ENCODE data around the gene TLE7. TPM values are rescaled to one million over a fixed set of nuclear protein-coding genes. Genes with fewer than 3 reads are reported as not detected.

The TLE7 gene
- total and polyA plus RNA-seq, 2 experiments from 2014 or later, result 0.44 to 2.5 TPM

DNA sequence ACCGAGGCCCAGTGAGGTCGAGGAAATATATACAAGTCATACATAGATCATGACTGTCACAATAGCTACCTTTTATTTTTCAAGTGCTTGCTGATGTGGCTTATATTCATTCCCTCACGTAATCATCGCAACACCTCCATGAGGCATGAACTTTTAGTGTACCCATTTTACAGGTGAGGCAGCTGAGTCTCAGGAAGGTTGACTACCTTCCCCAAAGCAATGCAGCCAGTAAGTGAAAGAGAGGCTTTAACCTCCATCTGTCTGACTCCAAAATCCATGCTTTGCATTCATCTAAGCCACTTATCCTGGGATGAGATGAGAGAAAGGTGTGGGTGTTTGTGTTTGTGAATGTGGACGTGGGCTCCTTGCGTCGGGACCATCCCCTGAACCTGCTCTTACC lies 52.5 kb downstream of the TLE7 start:
- Histone ChIP-seq H4K20me1 (replicated peaks; ENCODE audit: insufficient read depth) (no peaks in the 10 kb centered on the region), H3K27me3 (ENCODE audit: insufficient read depth) (no peaks in the 10 kb centered on the region), H3K27ac (ENCODE audit: low read depth) (no peak overlapping the region), H3K4me3 (peak overlapping the region; percentile 15; the same call in 1 of the 2 replicates), H3K9me2 (ENCODE audit: insufficient read depth) (peaks cover 8% of the 10 kb centered on the region; the same call in 1 of the 2 replicates), H3K79me2 (replicated peaks; ENCODE audit: insufficient read depth) (no peaks in the 10 kb centered on the region), H3K4me2 (peak overlapping the region; percentile 53), H3K36me3 (ENCODE audit: insufficient read depth) (no peaks in the 10 kb centered on the region), H3F3A (replicated peaks; ENCODE audit: low read depth) (no peaks in the 10 kb centered on the region), H2AFZ (peak overlapping the region; percentile 74; the same call in 1 of the 2 replicates), H3K4me1 (ENCODE audit: insufficient read depth) (peaks cover 50% of the 10 kb centered on the region)
- Mint-ChIP-seq H3K27ac (no peak overlapping the region), H3K36me3 (ENCODE audit: low read depth) (no peaks in the 10 kb centered on the region), H3K4me1 (peaks cover 47% of the 10 kb centered on the region), H3K4me3 (no peak overlapping the region), H3K9me3 (no peaks in the 10 kb centered on the region), H3K27me3 (ENCODE audit: insufficient read depth, low read depth, poor library complexity) (peaks cover 3% of the 10 kb centered on the region)
- ATAC-seq (no peak), DNase-seq (ENCODE audit: low spot score) (no peak)
- TF ChIP-seq POLR2AphosphoS5 (IDR thresholded peaks at IDR 0.05; ENCODE audit: low read depth), result no peak
- no peak for TF ChIP-seq EZH2phosphoT487 (IDR thresholded peaks at IDR 0.05; ENCODE audit: unreplicated experiment)
- no peak for TF ChIP-seq ZNF331 (CRISPR knock-in tag; IDR thresholded peaks at IDR 0.05; ENCODE audit: low read depth)
- TF ChIP-seq, protein P1, sequence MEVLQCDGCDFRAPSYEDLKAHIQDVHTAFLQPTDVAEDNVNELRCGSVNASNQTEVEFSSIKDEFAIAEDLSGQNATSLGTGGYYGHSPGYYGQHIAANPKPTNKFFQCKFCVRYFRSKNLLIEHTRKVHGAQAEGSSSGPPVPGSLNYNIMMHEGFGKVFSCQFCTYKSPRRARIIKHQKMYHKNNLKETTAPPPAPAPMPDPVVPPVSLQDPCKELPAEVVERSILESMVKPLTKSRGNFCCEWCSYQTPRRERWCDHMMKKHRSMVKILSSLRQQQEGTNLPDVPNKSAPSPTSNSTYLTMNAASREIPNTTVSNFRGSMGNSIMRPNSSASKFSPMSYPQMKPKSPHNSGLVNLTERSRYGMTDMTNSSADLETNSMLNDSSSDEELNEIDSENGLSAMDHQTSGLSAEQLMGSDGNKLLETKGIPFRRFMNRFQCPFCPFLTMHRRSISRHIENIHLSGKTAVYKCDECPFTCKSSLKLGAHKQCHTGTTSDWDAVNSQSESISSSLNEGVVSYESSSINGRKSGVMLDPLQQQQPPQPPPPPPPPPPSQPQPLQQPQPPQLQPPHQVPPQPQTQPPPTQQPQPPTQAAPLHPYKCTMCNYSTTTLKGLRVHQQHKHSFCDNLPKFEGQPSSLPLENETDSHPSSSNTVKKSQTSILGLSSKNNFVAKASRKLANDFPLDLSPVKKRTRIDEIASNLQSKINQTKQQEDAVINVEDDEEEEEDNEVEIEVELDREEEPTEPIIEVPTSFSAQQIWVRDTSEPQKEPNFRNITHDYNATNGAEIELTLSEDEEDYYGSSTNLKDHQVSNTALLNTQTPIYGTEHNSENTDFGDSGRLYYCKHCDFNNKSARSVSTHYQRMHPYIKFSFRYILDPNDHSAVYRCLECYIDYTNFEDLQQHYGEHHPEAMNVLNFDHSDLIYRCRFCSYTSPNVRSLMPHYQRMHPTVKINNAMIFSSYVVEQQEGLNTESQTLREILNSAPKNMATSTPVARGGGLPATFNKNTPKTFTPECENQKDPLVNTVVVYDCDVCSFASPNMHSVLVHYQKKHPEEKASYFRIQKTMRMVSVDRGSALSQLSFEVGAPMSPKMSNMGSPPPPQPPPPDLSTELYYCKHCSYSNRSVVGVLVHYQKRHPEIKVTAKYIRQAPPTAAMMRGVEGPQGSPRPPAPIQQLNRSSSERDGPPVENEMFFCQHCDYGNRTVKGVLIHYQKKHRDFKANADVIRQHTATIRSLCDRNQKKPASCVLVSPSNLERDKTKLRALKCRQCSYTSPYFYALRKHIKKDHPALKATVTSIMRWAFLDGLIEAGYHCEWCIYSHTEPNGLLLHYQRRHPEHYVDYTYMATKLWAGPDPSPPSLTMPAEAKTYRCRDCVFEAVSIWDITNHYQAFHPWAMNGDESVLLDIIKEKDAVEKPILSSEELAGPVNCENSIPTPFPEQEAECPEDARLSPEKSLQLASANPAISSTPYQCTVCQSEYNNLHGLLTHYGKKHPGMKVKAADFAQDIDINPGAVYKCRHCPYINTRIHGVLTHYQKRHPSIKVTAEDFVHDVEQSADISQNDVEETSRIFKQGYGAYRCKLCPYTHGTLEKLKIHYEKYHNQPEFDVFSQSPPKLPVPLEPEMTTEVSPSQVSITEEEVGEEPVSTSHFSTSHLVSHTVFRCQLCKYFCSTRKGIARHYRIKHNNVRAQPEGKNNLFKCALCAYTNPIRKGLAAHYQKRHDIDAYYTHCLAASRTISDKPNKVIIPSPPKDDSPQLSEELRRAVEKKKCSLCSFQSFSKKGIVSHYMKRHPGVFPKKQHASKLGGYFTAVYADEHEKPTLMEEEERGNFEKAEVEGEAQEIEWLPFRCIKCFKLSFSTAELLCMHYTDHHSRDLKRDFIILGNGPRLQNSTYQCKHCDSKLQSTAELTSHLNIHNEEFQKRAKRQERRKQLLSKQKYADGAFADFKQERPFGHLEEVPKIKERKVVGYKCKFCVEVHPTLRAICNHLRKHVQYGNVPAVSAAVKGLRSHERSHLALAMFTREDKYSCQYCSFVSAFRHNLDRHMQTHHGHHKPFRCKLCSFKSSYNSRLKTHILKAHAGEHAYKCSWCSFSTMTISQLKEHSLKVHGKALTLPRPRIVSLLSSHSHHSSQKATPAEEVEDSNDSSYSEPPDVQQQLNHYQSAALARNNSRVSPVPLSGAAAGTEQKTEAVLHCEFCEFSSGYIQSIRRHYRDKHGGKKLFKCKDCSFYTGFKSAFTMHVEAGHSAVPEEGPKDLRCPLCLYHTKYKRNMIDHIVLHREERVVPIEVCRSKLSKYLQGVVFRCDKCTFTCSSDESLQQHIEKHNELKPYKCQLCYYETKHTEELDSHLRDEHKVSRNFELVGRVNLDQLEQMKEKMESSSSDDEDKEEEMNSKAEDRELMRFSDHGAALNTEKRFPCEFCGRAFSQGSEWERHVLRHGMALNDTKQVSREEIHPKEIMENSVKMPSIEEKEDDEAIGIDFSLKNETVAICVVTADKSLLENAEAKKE (CRISPR knock-in tag; IDR thresholded peaks at IDR 0.05), result no peak
- TF ChIP-seq, protein P2, sequence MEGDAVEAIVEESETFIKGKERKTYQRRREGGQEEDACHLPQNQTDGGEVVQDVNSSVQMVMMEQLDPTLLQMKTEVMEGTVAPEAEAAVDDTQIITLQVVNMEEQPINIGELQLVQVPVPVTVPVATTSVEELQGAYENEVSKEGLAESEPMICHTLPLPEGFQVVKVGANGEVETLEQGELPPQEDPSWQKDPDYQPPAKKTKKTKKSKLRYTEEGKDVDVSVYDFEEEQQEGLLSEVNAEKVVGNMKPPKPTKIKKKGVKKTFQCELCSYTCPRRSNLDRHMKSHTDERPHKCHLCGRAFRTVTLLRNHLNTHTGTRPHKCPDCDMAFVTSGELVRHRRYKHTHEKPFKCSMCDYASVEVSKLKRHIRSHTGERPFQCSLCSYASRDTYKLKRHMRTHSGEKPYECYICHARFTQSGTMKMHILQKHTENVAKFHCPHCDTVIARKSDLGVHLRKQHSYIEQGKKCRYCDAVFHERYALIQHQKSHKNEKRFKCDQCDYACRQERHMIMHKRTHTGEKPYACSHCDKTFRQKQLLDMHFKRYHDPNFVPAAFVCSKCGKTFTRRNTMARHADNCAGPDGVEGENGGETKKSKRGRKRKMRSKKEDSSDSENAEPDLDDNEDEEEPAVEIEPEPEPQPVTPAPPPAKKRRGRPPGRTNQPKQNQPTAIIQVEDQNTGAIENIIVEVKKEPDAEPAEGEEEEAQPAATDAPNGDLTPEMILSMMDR (conservative IDR thresholded peaks at IDR 0.05; ENCODE audit: low read depth in 2 of 2), result no peak
- TF ChIP-seq STAT1 (IDR thresholded peaks at IDR 0.05; ENCODE audit: unreplicated experiment), result no peak
- TF ChIP-seq, protein P3, sequence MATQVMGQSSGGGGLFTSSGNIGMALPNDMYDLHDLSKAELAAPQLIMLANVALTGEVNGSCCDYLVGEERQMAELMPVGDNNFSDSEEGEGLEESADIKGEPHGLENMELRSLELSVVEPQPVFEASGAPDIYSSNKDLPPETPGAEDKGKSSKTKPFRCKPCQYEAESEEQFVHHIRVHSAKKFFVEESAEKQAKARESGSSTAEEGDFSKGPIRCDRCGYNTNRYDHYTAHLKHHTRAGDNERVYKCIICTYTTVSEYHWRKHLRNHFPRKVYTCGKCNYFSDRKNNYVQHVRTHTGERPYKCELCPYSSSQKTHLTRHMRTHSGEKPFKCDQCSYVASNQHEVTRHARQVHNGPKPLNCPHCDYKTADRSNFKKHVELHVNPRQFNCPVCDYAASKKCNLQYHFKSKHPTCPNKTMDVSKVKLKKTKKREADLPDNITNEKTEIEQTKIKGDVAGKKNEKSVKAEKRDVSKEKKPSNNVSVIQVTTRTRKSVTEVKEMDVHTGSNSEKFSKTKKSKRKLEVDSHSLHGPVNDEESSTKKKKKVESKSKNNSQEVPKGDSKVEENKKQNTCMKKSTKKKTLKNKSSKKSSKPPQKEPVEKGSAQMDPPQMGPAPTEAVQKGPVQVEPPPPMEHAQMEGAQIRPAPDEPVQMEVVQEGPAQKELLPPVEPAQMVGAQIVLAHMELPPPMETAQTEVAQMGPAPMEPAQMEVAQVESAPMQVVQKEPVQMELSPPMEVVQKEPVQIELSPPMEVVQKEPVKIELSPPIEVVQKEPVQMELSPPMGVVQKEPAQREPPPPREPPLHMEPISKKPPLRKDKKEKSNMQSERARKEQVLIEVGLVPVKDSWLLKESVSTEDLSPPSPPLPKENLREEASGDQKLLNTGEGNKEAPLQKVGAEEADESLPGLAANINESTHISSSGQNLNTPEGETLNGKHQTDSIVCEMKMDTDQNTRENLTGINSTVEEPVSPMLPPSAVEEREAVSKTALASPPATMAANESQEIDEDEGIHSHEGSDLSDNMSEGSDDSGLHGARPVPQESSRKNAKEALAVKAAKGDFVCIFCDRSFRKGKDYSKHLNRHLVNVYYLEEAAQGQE (IDR thresholded peaks at IDR 0.05; ENCODE audit: unreplicated experiment), result no peak

All from GM23338 (cell line).